Measurements from ENCODE around the gene SUCO. TPM values are rescaled to one million over a fixed set of nuclear protein-coding genes. Genes with fewer than 3 reads are reported as not detected.

Gene SUCO
- total and polyA plus RNA-seq, 2 experiments from 2014 or later: 39.1 to 113 TPM

DNA sequence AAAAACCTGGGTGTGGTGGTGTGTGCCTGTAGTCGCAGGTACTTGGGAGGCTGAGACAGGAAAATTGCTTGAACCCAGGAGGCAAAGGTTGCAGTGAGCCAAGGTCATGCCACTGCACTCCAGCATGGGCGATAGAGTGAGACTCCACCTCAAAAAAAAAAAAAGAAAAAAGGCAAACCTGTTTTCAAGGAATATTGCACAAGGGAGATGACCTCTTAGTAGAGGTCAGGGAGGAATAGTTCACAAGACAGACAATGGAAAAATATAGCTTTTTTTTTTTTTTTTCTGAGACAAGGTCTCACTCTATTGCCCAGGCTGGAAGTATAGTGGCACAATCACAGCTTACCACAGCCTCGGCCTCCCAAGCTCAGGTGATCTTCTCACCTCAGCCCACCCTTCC lies 22.5 kb upstream of the SUCO start:
- TF ChIP-seq CTCF (IDR thresholded peaks at IDR 0.05; ENCODE audit: poor library complexity) (no peak), EZH2 (IDR thresholded peaks at IDR 0.05; ENCODE audit: borderline replicate concordance) (no peak), EZH2phosphoT487 (IDR thresholded peaks at IDR 0.05; ENCODE audit: low read depth, severe bottlenecking, unreplicated experiment) (no peak)
- H3K4me1 ChIP-seq (ENCODE audit: insufficient read depth): no peaks in the 10 kb centered on the region
- no peak overlapping the region for H3K4me3 ChIP-seq
- no peaks in the 10 kb centered on the region for H3K9me3 ChIP-seq (ENCODE audit: low read depth)
- no peaks in the 10 kb centered on the region for H3K79me2 ChIP-seq
- H3K4me2 ChIP-seq: no peak overlapping the region
- H3K36me3 ChIP-seq (replicated peaks; ENCODE audit: insufficient read depth, low read depth): no peaks in the 10 kb centered on the region
- DNase-seq (ENCODE audit: low spot score): no peak
- H3K27me3 ChIP-seq: no peaks in the 10 kb centered on the region
- H4K20me1 ChIP-seq (ENCODE audit: insufficient read depth, poor library complexity, severe bottlenecking): no peaks in the 10 kb centered on the region
- no peak overlapping the region for H3K27ac ChIP-seq
- WGBS (ENCODE audit: low lambda C conversion rate, missing lambda C conversion rate): 85% methylated on average over 2 of the region's 3 CpGs
- no peaks in the 10 kb centered on the region for H3K9me2 ChIP-seq (replicated peaks; ENCODE audit: insufficient read depth)
- H2AFZ ChIP-seq: no peak overlapping the region

DNA sequence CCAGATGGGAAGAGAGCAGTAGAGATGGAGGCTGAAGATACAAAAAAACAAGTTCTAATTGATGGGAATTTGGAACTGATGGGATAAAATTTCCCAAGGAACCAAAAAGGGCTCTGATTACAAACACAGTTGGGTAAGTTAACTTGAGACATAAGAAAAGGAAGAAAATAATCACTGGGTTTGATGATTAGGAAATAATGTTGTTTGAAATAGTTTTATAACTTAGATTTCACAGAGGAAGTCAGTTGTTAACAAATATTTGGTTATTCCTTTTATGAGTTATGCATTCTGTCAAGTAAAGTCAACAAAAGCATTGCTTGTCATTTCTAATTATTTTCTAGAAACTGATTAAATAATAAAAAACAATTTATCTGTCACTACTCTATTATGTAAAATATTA lies 20.4 kb upstream of the SUCO start:
- TF ChIP-seq EZH2 (IDR thresholded peaks at IDR 0.05; ENCODE audit: borderline replicate concordance) (no peak), CTCF (IDR thresholded peaks at IDR 0.05; ENCODE audit: poor library complexity) (no peak), EZH2phosphoT487 (IDR thresholded peaks at IDR 0.05; ENCODE audit: low read depth, severe bottlenecking, unreplicated experiment) (no peak)
- H3K4me1 ChIP-seq (ENCODE audit: insufficient read depth): no peaks in the 10 kb centered on the region
- no peak for DNase-seq (ENCODE audit: low spot score)
- H3K27me3 ChIP-seq: no peaks in the 10 kb centered on the region
- no peaks in the 10 kb centered on the region for H3K9me2 ChIP-seq (replicated peaks; ENCODE audit: insufficient read depth)
- no peaks in the 10 kb centered on the region for H4K20me1 ChIP-seq (ENCODE audit: insufficient read depth, poor library complexity, severe bottlenecking)
- no peak overlapping the region for H2AFZ ChIP-seq
- H3K4me2 ChIP-seq: no peak overlapping the region
- no peak overlapping the region for H3K4me3 ChIP-seq
- H3K36me3 ChIP-seq (replicated peaks; ENCODE audit: insufficient read depth, low read depth): no peaks in the 10 kb centered on the region
- no peaks in the 10 kb centered on the region for H3K9me3 ChIP-seq (ENCODE audit: low read depth)
- H3K79me2 ChIP-seq: no peaks in the 10 kb centered on the region
- H3K27ac ChIP-seq: peak overlapping the region; percentile 19

DNA sequence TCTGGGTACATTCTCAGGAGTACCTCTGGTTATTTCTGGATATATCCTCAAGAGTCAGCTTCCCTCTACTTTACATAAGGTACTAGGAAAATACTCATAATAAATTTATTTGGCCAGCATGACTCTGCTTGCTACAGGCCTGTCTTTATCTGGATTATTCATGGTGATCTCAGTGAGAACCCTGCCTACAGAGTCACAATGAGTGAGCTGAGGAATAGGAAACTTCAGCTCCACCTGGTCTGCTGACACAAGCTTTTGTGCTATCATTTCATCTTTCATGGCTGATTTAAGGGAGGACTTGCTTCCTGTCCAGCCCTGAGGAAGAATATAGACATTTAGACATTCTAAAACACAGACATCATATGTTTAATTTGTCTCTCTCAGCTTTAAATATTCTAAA lies 19.5 kb upstream of the SUCO start:
- H3K9me2 ChIP-seq (replicated peaks; ENCODE audit: insufficient read depth): no peaks in the 10 kb centered on the region
- H4K20me1 ChIP-seq (ENCODE audit: insufficient read depth, poor library complexity, severe bottlenecking): no peaks in the 10 kb centered on the region
- H2AFZ ChIP-seq: no peak overlapping the region
- H3K9me3 ChIP-seq (ENCODE audit: low read depth): no peaks in the 10 kb centered on the region
- H3K4me3 ChIP-seq: no peak overlapping the region
- H3K27ac ChIP-seq: peak overlapping the region; percentile 19
- H3K27me3 ChIP-seq: no peaks in the 10 kb centered on the region
- H3K4me2 ChIP-seq: no peak overlapping the region
- no peaks in the 10 kb centered on the region for H3K79me2 ChIP-seq
- TF ChIP-seq EZH2 (IDR thresholded peaks at IDR 0.05; ENCODE audit: borderline replicate concordance): no peak
- H3K36me3 ChIP-seq (replicated peaks; ENCODE audit: insufficient read depth, low read depth): no peaks in the 10 kb centered on the region
- DNase-seq (ENCODE audit: low spot score): peak; percentile 28
- H3K4me1 ChIP-seq (ENCODE audit: insufficient read depth): no peaks in the 10 kb centered on the region

DNA sequence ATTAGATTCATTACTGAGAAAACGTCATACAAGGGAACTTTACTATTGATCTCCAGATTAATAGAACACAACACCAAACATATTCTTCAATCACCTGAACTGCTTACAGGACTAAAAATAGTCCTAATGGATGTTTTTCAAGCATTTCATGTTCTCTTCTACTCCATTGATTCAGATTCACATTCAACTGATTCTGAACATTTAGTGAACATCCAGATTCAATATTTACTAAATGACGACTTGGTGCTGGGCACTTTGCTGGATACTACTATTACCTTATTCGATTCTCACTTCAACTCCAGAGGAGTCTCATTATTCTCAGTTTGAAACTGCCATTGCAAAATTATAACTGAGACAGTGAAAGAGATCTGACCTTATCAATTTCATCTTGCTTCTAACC lies 18.8 kb upstream of the SUCO start:
- Histone ChIP-seq H2AFZ (no peak overlapping the region), H3K36me3 (replicated peaks; ENCODE audit: insufficient read depth, low read depth) (no peaks in the 10 kb centered on the region), H3K4me2 (no peak overlapping the region), H3K4me1 (ENCODE audit: insufficient read depth) (no peaks in the 10 kb centered on the region), H3K9me3 (ENCODE audit: low read depth) (no peaks in the 10 kb centered on the region), H3K27me3 (no peaks in the 10 kb centered on the region), H3K27ac (no peak overlapping the region), H3K4me3 (no peak overlapping the region), H3K9me2 (replicated peaks; ENCODE audit: insufficient read depth) (no peaks in the 10 kb centered on the region), H4K20me1 (ENCODE audit: insufficient read depth, poor library complexity, severe bottlenecking) (no peaks in the 10 kb centered on the region), H3K79me2 (no peaks in the 10 kb centered on the region)
- DNase-seq (ENCODE audit: low spot score): no peak
- TF ChIP-seq CTCF (IDR thresholded peaks at IDR 0.05; ENCODE audit: poor library complexity) (no peak), EZH2 (IDR thresholded peaks at IDR 0.05; ENCODE audit: borderline replicate concordance) (no peak), EZH2phosphoT487 (IDR thresholded peaks at IDR 0.05; ENCODE audit: low read depth, severe bottlenecking, unreplicated experiment) (no peak)
- WGBS (ENCODE audit: low lambda C conversion rate, missing lambda C conversion rate): 89% methylated on average over 3 of the region's 3 CpGs
